IMR-90 (cell line): Measurements from ENCODE around the gene ZSWIM5. TPM values are rescaled to one million over a fixed set of nuclear protein-coding genes. Genes with fewer than 3 reads are reported as not detected.

Experiments
- ATAC-seq: fragments of 200-7000 bp; cut with Tn5 transposase; 2 replicates; pipeline ENCODE4 v1.9.1; 2020; ENCODE audit warnings: low read depth, mild to moderate bottlenecking, moderate library complexity
- BruUV-seq: library from RNA; stranded (reverse); fragments of 400-500 nt; replicated peaks from 2 replicates; lab custom pipeline; 2021; lab: Mats Ljungman, UMichigan
- CTCF ChIA-PET: fragments of 300-600 bp; formaldehyde crosslinking; extraction: SDS; loops from one replicate; lab custom pipeline; 2021; ENCODE audit warnings: antibody characterized with exemption; lab: Yijun Ruan, JAX
- POLR2A ChIA-PET: fragments of 300-600 bp; sonication (Branson Sonifier 250); formaldehyde crosslinking; loops from one replicate; lab custom pipeline; 2022; ENCODE audit warnings: antibody characterized with exemption; ENCODE audit not compliant: unreplicated experiment; lab: Charles Lee
- DNase-seq: peaks from one replicate; pipeline ENCODE4 v3.0.0; 2013
- H2AFZ ChIP-seq: replicated peaks from 2 replicates; pipeline ENCODE3; 2013; ENCODE audit warnings: low read length, mild to moderate bottlenecking; ENCODE audit not compliant: poor library complexity
- H2AK5ac ChIP-seq: 2 replicates; pipeline ENCODE4 v1.6.1; 2013; ENCODE audit warnings: low read depth, low read length, inconsistent platforms
- H2AK9ac ChIP-seq: replicated peaks from 2 replicates; pipeline ENCODE3; 2013; ENCODE audit warnings: mild to moderate bottlenecking, low read depth, low read length, moderate library complexity; ENCODE audit not compliant: poor library complexity
- H2BK120ac ChIP-seq: 2 replicates; pipeline ENCODE4 v1.6.1; 2013; ENCODE audit warnings: low read depth, low read length, inconsistent platforms
- H2BK15ac ChIP-seq: 3 replicates; pipeline ENCODE4 v1.6.1; 2013; ENCODE audit warnings: low read depth, low read length, inconsistent platforms
- H2BK20ac ChIP-seq: 2 replicates; pipeline ENCODE4 v1.6.1; 2013; ENCODE audit warnings: low read depth, mild to moderate bottlenecking, inconsistent platforms, low read length, moderate library complexity
- H2BK5ac ChIP-seq: 2 replicates; pipeline ENCODE4 v1.6.1; 2013; ENCODE audit warnings: mild to moderate bottlenecking, low read depth, low read length, inconsistent platforms; ENCODE audit not compliant: poor library complexity, severe bottlenecking
- H3K14ac ChIP-seq: replicated peaks from 2 replicates; pipeline ENCODE4 v1.6.1; 2013; ENCODE audit warnings: low read depth, low read length, inconsistent platforms
- H3K18ac ChIP-seq: 2 replicates; pipeline ENCODE4 v1.6.1; 2013; ENCODE audit warnings: low read depth, low read length, control low read depth
- H3K23ac ChIP-seq: 2 replicates; pipeline ENCODE4 v1.6.1; 2013; ENCODE audit warnings: low read depth, low read length, inconsistent platforms
- H3K27ac ChIP-seq: 2 replicates; pipeline ENCODE4 v1.5.1; 2013; ENCODE audit warnings: mild to moderate bottlenecking, control low read depth, low read length; ENCODE audit not compliant: insufficient read depth
- H3K27me3 ChIP-seq: 2 replicates; pipeline ENCODE4 v1.6.1; 2013; ENCODE audit warnings: low read length; ENCODE audit not compliant: control insufficient read depth, insufficient read depth
- H3K36me3 ChIP-seq: 2 replicates; pipeline ENCODE4 v1.6.1; 2013; ENCODE audit warnings: low read length, mixed read lengths; ENCODE audit not compliant: control insufficient read depth, insufficient read depth
- H3K4ac ChIP-seq: 2 replicates; pipeline ENCODE4 v1.6.1; 2013; ENCODE audit warnings: low read depth, low read length, inconsistent platforms
- H3K4me1 ChIP-seq: 2 replicates; pipeline ENCODE4 v1.6.1; 2013; ENCODE audit warnings: low read length, mixed read lengths; ENCODE audit not compliant: control insufficient read depth, insufficient read depth
- H3K4me2 ChIP-seq: 2 replicates; pipeline ENCODE4 v1.6.1; 2013; ENCODE audit warnings: low read depth, mild to moderate bottlenecking, control low read depth, low read length, moderate library complexity
- H3K4me3 ChIP-seq: 2 replicates; pipeline ENCODE4 v1.5.1; 2013; ENCODE audit warnings: low read depth, mild to moderate bottlenecking, control low read depth, low read length, moderate library complexity; ENCODE audit not compliant: insufficient read depth
- H3K56ac ChIP-seq: 2 replicates; pipeline ENCODE4 v1.6.1; 2013; ENCODE audit warnings: low read length, inconsistent platforms; ENCODE audit not compliant: insufficient read depth; ENCODE audit errors: extremely low read depth
- H3K79me1 ChIP-seq, 2 experiments: 2 replicates each; pipeline ENCODE4 v1.6.1; 2013; ENCODE audit warnings: low read length in 2 of 2, inconsistent platforms in 1 of 2, low read depth in 1 of 2
- H3K9ac ChIP-seq: 2 replicates; pipeline ENCODE4 v1.6.1; 2013; ENCODE audit warnings: low read depth, low read length, control low read depth
- H3K9me1 ChIP-seq: 2 replicates; pipeline ENCODE4 v1.6.1; 2013; ENCODE audit warnings: low read length, inconsistent platforms; ENCODE audit not compliant: insufficient read depth
- H3K9me3 ChIP-seq: 2 replicates; pipeline ENCODE4 v1.6.1; 2013; ENCODE audit warnings: low read length; ENCODE audit not compliant: control insufficient read depth, insufficient read depth
- H4K20me1 ChIP-seq: 2 replicates; pipeline ENCODE4 v1.6.1; 2013; ENCODE audit warnings: low read length, inconsistent platforms; ENCODE audit not compliant: insufficient read depth
- H4K5ac ChIP-seq: 2 replicates; pipeline ENCODE4 v1.6.1; 2013; ENCODE audit warnings: mild to moderate bottlenecking, low read depth, low read length, control low read depth
- H4K8ac ChIP-seq, 2 experiments: 2 replicates each; pipeline ENCODE4 v1.6.1; 2013; ENCODE audit warnings: low read depth in 2 of 2, low read length in 2 of 2, control low read depth in 1 of 2, inconsistent platforms in 1 of 2
- H4K91ac ChIP-seq: 2 replicates; pipeline ENCODE4 v1.6.1; 2013; ENCODE audit warnings: low read depth, low read length, inconsistent platforms; ENCODE audit not compliant: insufficient read depth
- MAFK ChIP-seq: IDR thresholded peaks from 2 replicates; pipeline ENCODE4 v1.6.1; 2012; ENCODE audit warnings: low read depth, low read length, improper control_type of control experiment
- MAZ ChIP-seq: IDR thresholded peaks from 2 replicates; pipeline ENCODE4 v1.6.1; 2012; ENCODE audit warnings: low read depth, mild to moderate bottlenecking, low read length, improper control_type of control experiment, moderate library complexity, borderline replicate concordance
- NFE2L2 ChIP-seq: fragments of 150-350 bp; IDR thresholded peaks from 2 replicates; pipeline ENCODE4 v1.6.1; 2016; ENCODE audit warnings: low read depth, mild to moderate bottlenecking, low read length
- POLR2A ChIP-seq: IDR thresholded peaks from 2 replicates; pipeline ENCODE4 v1.6.1; 2012; ENCODE audit warnings: mild to moderate bottlenecking, low read depth, low read length
- RAD21 ChIP-seq: IDR thresholded peaks from 2 replicates; pipeline ENCODE4 v1.6.1; 2012; ENCODE audit warnings: low read length, improper control_type of control experiment
- RFX5 ChIP-seq: IDR thresholded peaks from 2 replicates; pipeline ENCODE4 v1.8.0; 2012; ENCODE audit warnings: low read depth, mild to moderate bottlenecking, low read length, moderate library complexity
- SMC3 ChIP-seq: fragments of 150-350 bp; IDR thresholded peaks from 2 replicates; pipeline ENCODE4 v1.6.1; 2016; ENCODE audit warnings: low read depth, mild to moderate bottlenecking, antibody characterized with exemption, low read length, moderate library complexity
- USF2 ChIP-seq: fragments of 150-350 bp; IDR thresholded peaks from 2 replicates; pipeline ENCODE4 v1.6.1; 2017; ENCODE audit warnings: mild to moderate bottlenecking, antibody characterized with exemption, low read length, low read depth
- WGBS, 2 experiments: methylation state at CpG; one replicate each; pipeline versions ENCODE4 v1.1.5 to v1.1.7; 2013; ENCODE audit warnings: missing lambda C conversion rate in 2 of 2; ENCODE audit not compliant: insufficient read length in 1 of 2; ENCODE audit errors: extremely low coverage in 2 of 2; 5-methylcytosine and 5-hydroxymethylcytosine counted together
- dilution Hi-C: fragments of 300-500 bp; cut with HindIII; formaldehyde crosslinking; loops from one replicate; pipeline ENCODE4 v1.14.3; 2018; ENCODE audit warnings: low sequenced_read_pairs; ENCODE audit not compliant: unreplicated experiment
- in situ Hi-C: fragments of 300-500 bp; cut with MboI; formaldehyde crosslinking; loops from 3 replicates; pipeline ENCODE4 v1.14.3; 2019; ENCODE audit warnings: low sequenced_read_pairs, inconsistent platforms, mixed read lengths
- intact Hi-C: fragments of 100-400 bp; cut with micrococcal nuclease; formaldehyde crosslinking; loops from 2 replicates; pipeline ENCODE4 v1.10.0; 2022
- polyA plus RNA-seq, 3 experiments: library from polyadenylated mRNA; depleted of rRNA; stranded (reverse); fragments of >200 nt; gene quantifications; 2 replicates each; pipeline ENCODE4 v1.2.3, GENCODE V29; 2012; ENCODE audit warnings: low replicate concordance in 1 of 3
- total RNA-seq: library from RNA; depleted of rRNA; stranded (reverse); fragments of >200 nt; gene quantifications from 2 replicates; pipeline ENCODE4 v1.2.3, GENCODE V29; 2012
- TF ChIP-seq, protein P1 (sequence below): conservative IDR thresholded peaks from 2 replicates; pipeline ENCODE4 v1.5.1; 2012; ENCODE audit warnings: mild to moderate bottlenecking, low read depth, low read length, improper control_type of control experiment

Gene ZSWIM5
- total and polyA plus RNA-seq, 2 of the 4 experiments (the other 2 are of a cell fraction), result under 0.01 to 0.03 TPM

DNA sequence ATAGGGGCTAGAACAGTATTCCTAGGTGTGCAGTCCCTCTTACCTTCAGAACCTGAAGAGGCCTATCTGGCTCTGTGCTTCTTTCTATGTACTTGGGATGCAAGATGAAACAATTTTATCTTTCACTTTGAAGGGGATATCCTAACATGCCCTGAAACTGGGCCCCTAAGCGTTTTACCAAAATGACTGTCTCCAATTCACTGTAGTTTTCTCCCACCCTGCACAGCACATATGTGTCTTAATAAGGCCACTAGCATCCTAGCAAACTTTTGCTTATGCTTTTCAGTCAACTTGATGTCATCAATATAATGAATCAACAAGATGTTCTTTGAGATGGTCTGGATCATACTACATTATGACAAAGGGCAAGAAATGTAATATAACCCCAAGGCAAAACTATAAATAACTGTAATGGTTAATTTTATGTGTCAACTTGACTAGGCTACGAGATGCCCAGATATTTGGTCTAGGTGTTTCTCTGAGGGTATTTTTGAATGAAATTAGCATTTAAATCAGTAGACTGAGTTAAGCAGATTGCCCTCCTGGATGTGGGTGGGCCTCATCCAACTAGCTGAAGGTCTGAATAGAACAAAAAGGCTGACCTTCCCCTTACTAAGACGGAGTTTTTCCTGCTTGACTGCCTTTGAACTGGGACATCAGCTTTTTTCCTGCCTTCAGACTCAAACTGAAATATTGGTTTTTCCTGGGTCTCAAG, 9.2 kb upstream of the ZSWIM5 start:
- no peak for DNase-seq

More for the DNA sequence above, 9.2 kb upstream of the ZSWIM5 start:
- Histone ChIP-seq H3K4ac (no peak overlapping the region), H2BK5ac (no peak overlapping the region), H3K4me2 (no peak overlapping the region), H2BK20ac (no peak overlapping the region), H2BK15ac (no peak overlapping the region), H3K56ac (no peak overlapping the region), H3K79me1 (no peaks in the 10 kb centered on the region), H3K4me1 (no peaks in the 10 kb centered on the region), H4K20me1 (no peaks in the 10 kb centered on the region), H4K91ac (no peak overlapping the region), H3K18ac (no peak overlapping the region), H3K14ac (no peak overlapping the region), H2AK5ac (no peak overlapping the region), H4K5ac (no peak overlapping the region), H2AFZ (no peak overlapping the region), H2AK9ac (no peak overlapping the region), H3K9me1 (no peaks in the 10 kb centered on the region), H2BK120ac (no peak overlapping the region), H3K23ac (no peak overlapping the region), H4K8ac (no peak overlapping the region), H3K36me3 (no peaks in the 10 kb centered on the region), H3K4me3 (no peak overlapping the region), H3K9me3 (no peaks in the 10 kb centered on the region), H3K27me3 (peaks cover 17% of the 10 kb centered on the region), H3K27ac (no peak overlapping the region), H3K9ac (no peak overlapping the region)
- TF ChIP-seq MAFK (no peak), RAD21 (no peak), POLR2A (no peak), USF2 (no peak), RFX5 (no peak), NFE2L2 (no peak), MAZ (no peak), SMC3 (no peak)
- TF ChIP-seq, protein P1, sequence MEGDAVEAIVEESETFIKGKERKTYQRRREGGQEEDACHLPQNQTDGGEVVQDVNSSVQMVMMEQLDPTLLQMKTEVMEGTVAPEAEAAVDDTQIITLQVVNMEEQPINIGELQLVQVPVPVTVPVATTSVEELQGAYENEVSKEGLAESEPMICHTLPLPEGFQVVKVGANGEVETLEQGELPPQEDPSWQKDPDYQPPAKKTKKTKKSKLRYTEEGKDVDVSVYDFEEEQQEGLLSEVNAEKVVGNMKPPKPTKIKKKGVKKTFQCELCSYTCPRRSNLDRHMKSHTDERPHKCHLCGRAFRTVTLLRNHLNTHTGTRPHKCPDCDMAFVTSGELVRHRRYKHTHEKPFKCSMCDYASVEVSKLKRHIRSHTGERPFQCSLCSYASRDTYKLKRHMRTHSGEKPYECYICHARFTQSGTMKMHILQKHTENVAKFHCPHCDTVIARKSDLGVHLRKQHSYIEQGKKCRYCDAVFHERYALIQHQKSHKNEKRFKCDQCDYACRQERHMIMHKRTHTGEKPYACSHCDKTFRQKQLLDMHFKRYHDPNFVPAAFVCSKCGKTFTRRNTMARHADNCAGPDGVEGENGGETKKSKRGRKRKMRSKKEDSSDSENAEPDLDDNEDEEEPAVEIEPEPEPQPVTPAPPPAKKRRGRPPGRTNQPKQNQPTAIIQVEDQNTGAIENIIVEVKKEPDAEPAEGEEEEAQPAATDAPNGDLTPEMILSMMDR, result no peak
- intact Hi-C loops, result no loop called here
- WGBS, 2 experiments, result 33% methylated on average over 1 of the region's 3 CpGs; no CpG with 5 or more reads in 1 of the 2 experiments
- no peak for ATAC-seq
- ChIA-PET CTCF (interaction anchor here (0.5 kb wide), 1 partner anchor 164 kb away, joined by 3 read pairs; no protein-coding TSS in a partner anchor), POLR2A (no interaction called here)
- in situ Hi-C loops, result no loop called here
- BruUV-seq, result no TSS peak
- dilution Hi-C loops, result no loop called here
